ENCODE results near the gene PGP. TPM values are rescaled to one million over a fixed set of nuclear protein-coding genes. Genes with fewer than 3 reads are reported as not detected.
A peak's percentile ranks its signal among the peaks of the same experiment; 100 is the strongest.

Gene PGP
- total RNA-seq, 1 donor from 2014 or later: 30.6 TPM

DNA sequence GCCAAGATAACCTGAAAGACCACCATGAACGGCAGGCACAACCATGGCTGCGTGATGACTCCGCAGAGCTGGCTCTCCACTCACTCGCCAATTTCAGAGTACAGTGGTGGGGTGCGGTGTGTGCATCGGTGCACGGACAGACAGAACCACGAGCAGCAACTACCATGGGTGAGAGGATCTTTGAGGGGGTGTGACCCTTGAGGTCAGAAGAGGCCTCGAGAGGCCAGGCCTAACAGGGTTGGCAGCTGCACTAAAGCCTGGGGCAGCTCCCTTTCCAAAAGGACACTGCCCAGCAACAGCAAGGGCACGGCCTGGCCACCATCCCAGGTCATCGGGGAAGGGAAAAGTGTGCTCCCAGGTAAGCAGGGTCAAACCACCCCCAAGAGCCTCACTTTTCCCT lies 38.7 kb upstream of the PGP start:
- TF ChIP-seq, protein P1, sequence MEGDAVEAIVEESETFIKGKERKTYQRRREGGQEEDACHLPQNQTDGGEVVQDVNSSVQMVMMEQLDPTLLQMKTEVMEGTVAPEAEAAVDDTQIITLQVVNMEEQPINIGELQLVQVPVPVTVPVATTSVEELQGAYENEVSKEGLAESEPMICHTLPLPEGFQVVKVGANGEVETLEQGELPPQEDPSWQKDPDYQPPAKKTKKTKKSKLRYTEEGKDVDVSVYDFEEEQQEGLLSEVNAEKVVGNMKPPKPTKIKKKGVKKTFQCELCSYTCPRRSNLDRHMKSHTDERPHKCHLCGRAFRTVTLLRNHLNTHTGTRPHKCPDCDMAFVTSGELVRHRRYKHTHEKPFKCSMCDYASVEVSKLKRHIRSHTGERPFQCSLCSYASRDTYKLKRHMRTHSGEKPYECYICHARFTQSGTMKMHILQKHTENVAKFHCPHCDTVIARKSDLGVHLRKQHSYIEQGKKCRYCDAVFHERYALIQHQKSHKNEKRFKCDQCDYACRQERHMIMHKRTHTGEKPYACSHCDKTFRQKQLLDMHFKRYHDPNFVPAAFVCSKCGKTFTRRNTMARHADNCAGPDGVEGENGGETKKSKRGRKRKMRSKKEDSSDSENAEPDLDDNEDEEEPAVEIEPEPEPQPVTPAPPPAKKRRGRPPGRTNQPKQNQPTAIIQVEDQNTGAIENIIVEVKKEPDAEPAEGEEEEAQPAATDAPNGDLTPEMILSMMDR (IDR thresholded peaks at IDR 0.05; ENCODE audit: unreplicated experiment): no peak
- Mint-ChIP-seq H3K4me1 (ENCODE audit: low read depth) (peaks cover 7% of the 10 kb centered on the region), H3K27me3 (no peaks in the 10 kb centered on the region), H3K36me3 (ENCODE audit: insufficient read depth) (peaks cover 23% of the 10 kb centered on the region), H3K9me3 (ENCODE audit: low read depth) (no peaks in the 10 kb centered on the region), H3K4me3 (ENCODE audit: low read depth) (no peak overlapping the region), H3K27ac (peak overlapping the region; percentile 69)
- no peak for DNase-seq (ENCODE audit: low spot score, unreplicated experiment)

DNA sequence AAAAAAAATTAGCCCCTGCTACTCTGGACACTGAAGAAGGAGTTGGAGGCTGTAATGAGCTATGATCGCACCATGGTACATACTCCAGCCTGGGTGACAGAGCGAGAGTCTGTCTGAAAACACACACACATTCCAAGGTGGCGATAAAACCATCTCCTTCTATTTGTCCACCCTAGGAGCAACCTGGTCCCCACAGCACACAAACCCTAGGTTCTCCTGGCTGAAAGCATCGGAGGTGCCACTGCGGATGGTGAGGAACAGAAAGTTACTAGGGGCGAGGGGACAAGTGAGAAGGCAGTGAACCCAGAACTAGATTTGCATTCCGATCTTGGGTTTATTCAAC lies 38.1 kb upstream of the PGP start:
- peaks cover 7% of the 10 kb centered on the region for H3K4me1 Mint-ChIP-seq (ENCODE audit: low read depth)
- DNase-seq (ENCODE audit: low spot score, unreplicated experiment): no peak
- no peaks in the 10 kb centered on the region for H3K9me3 Mint-ChIP-seq (ENCODE audit: low read depth)
- TF ChIP-seq, protein P1 (IDR thresholded peaks at IDR 0.05; ENCODE audit: unreplicated experiment): no peak
- peaks cover 21% of the 10 kb centered on the region for H3K36me3 Mint-ChIP-seq (ENCODE audit: insufficient read depth)
- no peak overlapping the region for H3K4me3 Mint-ChIP-seq (ENCODE audit: low read depth)
- H3K27me3 Mint-ChIP-seq: no peaks in the 10 kb centered on the region
- peak overlapping the region; percentile 69 for H3K27ac Mint-ChIP-seq

DNA sequence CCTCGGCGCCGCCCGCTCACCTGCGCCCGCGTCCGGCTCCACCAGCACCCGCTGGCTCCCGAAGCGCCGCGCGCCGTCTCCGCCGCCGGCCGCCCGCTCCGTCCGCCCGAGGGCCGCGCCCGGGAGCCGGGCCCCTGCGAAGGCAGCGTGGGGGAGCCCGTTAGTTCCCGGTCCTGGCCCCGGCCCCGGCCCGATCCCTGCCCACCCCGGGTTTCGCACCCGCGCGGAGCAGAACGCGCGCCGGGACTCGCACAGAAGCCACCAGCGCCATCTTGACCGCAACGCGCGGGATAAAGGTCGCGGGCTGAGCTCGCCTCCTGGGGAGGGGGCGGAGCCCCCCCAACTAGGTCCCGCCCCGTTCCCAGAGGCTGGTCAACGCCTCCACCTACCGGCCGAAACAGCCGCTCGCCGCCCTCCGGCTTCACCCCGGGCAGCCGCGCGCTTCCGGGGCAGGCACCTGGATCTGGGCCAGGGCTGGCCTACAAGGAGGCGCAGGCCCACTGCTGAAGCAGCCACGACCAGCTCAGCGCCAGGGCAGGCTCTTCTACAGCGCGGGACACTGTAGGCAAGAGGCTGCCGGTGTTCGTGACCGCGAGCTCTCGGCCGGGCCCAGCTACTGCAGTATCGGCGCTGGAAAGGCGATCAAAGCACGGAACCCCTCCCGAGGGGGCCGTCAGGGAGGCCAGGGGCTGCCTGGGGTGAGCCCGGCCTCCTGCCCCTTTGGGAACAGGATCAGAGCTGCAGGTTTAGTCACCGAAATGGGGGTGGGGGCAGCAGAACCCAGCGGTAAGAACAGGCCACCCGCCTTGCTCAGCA lies 36.9 kb upstream of the PGP start, which contains the start of gene ECI1:
Gene ECI1 (minus strand): TSS at position 292 of the 816 bp plus-strand sequence. CDS start 21 bp downstream, at position 271.
- peak within 1 kb of the TSS; percentile 95 for H3K27ac Mint-ChIP-seq
- H3K9me3 Mint-ChIP-seq (ENCODE audit: low read depth): no peaks in the 10 kb centered on the region
- DNase-seq (ENCODE audit: low spot score, unreplicated experiment): peak; percentile 89
- H3K27me3 Mint-ChIP-seq: no peaks in the 10 kb centered on the region
- TF ChIP-seq, protein P1 (IDR thresholded peaks at IDR 0.05; ENCODE audit: unreplicated experiment): peak; percentile 63
- peaks cover 7% of the 10 kb centered on the region for H3K4me1 Mint-ChIP-seq (ENCODE audit: low read depth)
- H3K36me3 Mint-ChIP-seq (ENCODE audit: insufficient read depth): peaks cover 18% of the 10 kb centered on the region
- H3K4me3 Mint-ChIP-seq (ENCODE audit: low read depth): peak within 1 kb of the TSS; percentile 83

DNA sequence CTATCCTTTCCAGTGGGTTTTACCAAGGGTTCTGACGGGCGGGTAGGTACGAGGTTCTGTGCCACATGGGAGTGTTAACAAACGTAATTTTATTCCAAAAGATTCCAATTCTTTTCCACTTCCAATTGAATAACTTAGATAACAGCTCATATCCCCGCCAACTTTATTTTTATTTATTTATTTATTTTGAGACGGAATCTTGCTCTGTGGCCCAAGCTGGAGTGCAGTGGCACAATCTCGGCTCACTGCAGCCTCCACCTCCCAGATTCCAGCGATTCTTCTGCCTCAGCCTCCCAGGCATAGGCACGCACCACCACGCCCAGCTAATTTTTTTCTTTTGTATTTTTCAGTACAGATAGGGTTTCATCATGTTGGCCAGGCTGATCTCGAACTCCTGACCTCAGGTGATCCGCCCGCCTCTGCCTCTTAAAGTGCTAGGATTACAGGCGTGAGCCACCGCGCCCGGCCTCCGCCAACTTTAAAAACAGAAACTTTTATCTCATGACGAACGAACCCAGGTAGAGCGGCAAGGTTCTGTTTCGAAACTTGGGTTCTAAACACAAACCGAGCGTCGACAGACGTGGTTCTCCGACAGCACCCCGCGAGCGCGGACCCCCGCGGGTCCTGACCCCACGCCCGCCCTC lies 36.1 kb upstream of the PGP start:
- peaks cover 14% of the 10 kb centered on the region for H3K36me3 Mint-ChIP-seq (ENCODE audit: insufficient read depth)

DNA sequence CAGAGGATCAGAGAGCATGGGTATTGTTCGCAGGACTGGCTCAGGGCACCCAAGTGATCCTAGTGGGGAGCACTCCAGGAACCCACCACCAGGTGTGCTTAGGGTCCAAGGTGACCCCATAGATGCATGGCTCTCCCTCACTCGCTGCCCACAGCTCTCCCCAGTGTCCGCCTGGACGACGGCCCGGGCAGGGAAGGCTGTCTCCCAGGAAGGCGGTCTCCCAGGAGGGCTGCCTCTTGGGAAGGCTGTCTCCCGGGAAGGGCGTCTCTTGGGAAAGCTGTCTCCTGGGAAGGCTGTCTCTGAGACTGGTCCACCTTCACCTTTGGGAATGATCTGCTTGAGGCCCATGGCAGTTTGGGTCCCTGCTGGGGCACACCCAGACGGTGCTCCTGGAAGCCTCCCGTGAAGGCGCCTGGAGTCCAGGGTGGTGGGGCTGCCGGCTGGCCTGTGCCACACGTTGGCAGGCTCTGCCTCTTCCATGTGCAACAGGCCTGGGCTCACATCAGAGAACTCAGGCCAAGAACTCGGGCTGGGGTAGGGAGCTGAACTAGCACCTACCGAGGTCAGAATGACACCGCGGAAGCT lies 31.8 kb upstream of the PGP start:
- Mint-ChIP-seq H3K9me3 (ENCODE audit: low read depth) (no peaks in the 10 kb centered on the region), H3K36me3 (ENCODE audit: insufficient read depth) (peaks cover 4% of the 10 kb centered on the region), H3K4me3 (ENCODE audit: low read depth) (no peak overlapping the region), H3K27me3 (no peaks in the 10 kb centered on the region), H3K27ac (no peak overlapping the region), H3K4me1 (ENCODE audit: low read depth) (peaks cover 3% of the 10 kb centered on the region)
- TF ChIP-seq, protein P1 (IDR thresholded peaks at IDR 0.05; ENCODE audit: unreplicated experiment): no peak
- no peak for DNase-seq (ENCODE audit: low spot score, unreplicated experiment)

More for the DNA sequence above, 36.1 kb upstream of the PGP start:
- no peaks in the 10 kb centered on the region for H3K27me3 Mint-ChIP-seq
- H3K9me3 Mint-ChIP-seq (ENCODE audit: low read depth): no peaks in the 10 kb centered on the region
- peak overlapping the region; percentile 83 for H3K4me3 Mint-ChIP-seq (ENCODE audit: low read depth)
- H3K27ac Mint-ChIP-seq: peak overlapping the region; percentile 92
- no peak for DNase-seq (ENCODE audit: low spot score, unreplicated experiment)
- peaks cover 7% of the 10 kb centered on the region for H3K4me1 Mint-ChIP-seq (ENCODE audit: low read depth)
- TF ChIP-seq, protein P1 (IDR thresholded peaks at IDR 0.05; ENCODE audit: unreplicated experiment): no peak

All from progenitor cell of endocrine pancreas (in vitro differentiated cells).